IMR-90 (cell line): ENCODE data around the gene PCARE. TPM values are rescaled to one million over a fixed set of nuclear protein-coding genes. Genes with fewer than 3 reads are reported as not detected.

Experiments used
- ATAC-seq: fragments of 200-7000 bp; cut with Tn5 transposase; 2 replicates; pipeline ENCODE4 v1.9.1; 2020; ENCODE audit warnings: low read depth, mild to moderate bottlenecking, moderate library complexity
- BruUV-seq: library from RNA; stranded (reverse); fragments of 400-500 nt; replicated peaks from 2 replicates; lab custom pipeline; 2021; lab: Mats Ljungman, UMichigan
- CTCF ChIA-PET: fragments of 300-600 bp; formaldehyde crosslinking; extraction: SDS; loops from one replicate; lab custom pipeline; 2021; ENCODE audit warnings: antibody characterized with exemption; lab: Yijun Ruan, JAX
- POLR2A ChIA-PET: fragments of 300-600 bp; sonication (Branson Sonifier 250); formaldehyde crosslinking; loops from one replicate; lab custom pipeline; 2022; ENCODE audit warnings: antibody characterized with exemption; ENCODE audit not compliant: unreplicated experiment; lab: Charles Lee
- DNase-seq: peaks from one replicate; pipeline ENCODE4 v3.0.0; 2013
- H2AFZ ChIP-seq: replicated peaks from 2 replicates; pipeline ENCODE3; 2013; ENCODE audit warnings: low read length, mild to moderate bottlenecking; ENCODE audit not compliant: poor library complexity
- H2AK5ac ChIP-seq: 2 replicates; pipeline ENCODE4 v1.6.1; 2013; ENCODE audit warnings: low read depth, low read length, inconsistent platforms
- H2AK9ac ChIP-seq: replicated peaks from 2 replicates; pipeline ENCODE3; 2013; ENCODE audit warnings: mild to moderate bottlenecking, low read depth, low read length, moderate library complexity; ENCODE audit not compliant: poor library complexity
- H2BK120ac ChIP-seq: 2 replicates; pipeline ENCODE4 v1.6.1; 2013; ENCODE audit warnings: low read depth, low read length, inconsistent platforms
- H2BK15ac ChIP-seq: 3 replicates; pipeline ENCODE4 v1.6.1; 2013; ENCODE audit warnings: low read depth, low read length, inconsistent platforms
- H2BK20ac ChIP-seq: 2 replicates; pipeline ENCODE4 v1.6.1; 2013; ENCODE audit warnings: low read depth, mild to moderate bottlenecking, inconsistent platforms, low read length, moderate library complexity
- H2BK5ac ChIP-seq: 2 replicates; pipeline ENCODE4 v1.6.1; 2013; ENCODE audit warnings: mild to moderate bottlenecking, low read depth, low read length, inconsistent platforms; ENCODE audit not compliant: poor library complexity, severe bottlenecking
- H3K14ac ChIP-seq: replicated peaks from 2 replicates; pipeline ENCODE4 v1.6.1; 2013; ENCODE audit warnings: low read depth, low read length, inconsistent platforms
- H3K18ac ChIP-seq: 2 replicates; pipeline ENCODE4 v1.6.1; 2013; ENCODE audit warnings: low read depth, low read length, control low read depth
- H3K23ac ChIP-seq: 2 replicates; pipeline ENCODE4 v1.6.1; 2013; ENCODE audit warnings: low read depth, low read length, inconsistent platforms
- H3K27ac ChIP-seq: 2 replicates; pipeline ENCODE4 v1.5.1; 2013; ENCODE audit warnings: mild to moderate bottlenecking, control low read depth, low read length; ENCODE audit not compliant: insufficient read depth
- H3K27me3 ChIP-seq: 2 replicates; pipeline ENCODE4 v1.6.1; 2013; ENCODE audit warnings: low read length; ENCODE audit not compliant: control insufficient read depth, insufficient read depth
- H3K36me3 ChIP-seq: 2 replicates; pipeline ENCODE4 v1.6.1; 2013; ENCODE audit warnings: low read length, mixed read lengths; ENCODE audit not compliant: control insufficient read depth, insufficient read depth
- H3K4ac ChIP-seq: 2 replicates; pipeline ENCODE4 v1.6.1; 2013; ENCODE audit warnings: low read depth, low read length, inconsistent platforms
- H3K4me1 ChIP-seq: 2 replicates; pipeline ENCODE4 v1.6.1; 2013; ENCODE audit warnings: low read length, mixed read lengths; ENCODE audit not compliant: control insufficient read depth, insufficient read depth
- H3K4me2 ChIP-seq: 2 replicates; pipeline ENCODE4 v1.6.1; 2013; ENCODE audit warnings: low read depth, mild to moderate bottlenecking, control low read depth, low read length, moderate library complexity
- H3K4me3 ChIP-seq: 2 replicates; pipeline ENCODE4 v1.5.1; 2013; ENCODE audit warnings: low read depth, mild to moderate bottlenecking, control low read depth, low read length, moderate library complexity; ENCODE audit not compliant: insufficient read depth
- H3K56ac ChIP-seq: 2 replicates; pipeline ENCODE4 v1.6.1; 2013; ENCODE audit warnings: low read length, inconsistent platforms; ENCODE audit not compliant: insufficient read depth; ENCODE audit errors: extremely low read depth
- H3K79me1 ChIP-seq, 2 experiments: 2 replicates each; pipeline ENCODE4 v1.6.1; 2013; ENCODE audit warnings: low read length in 2 of 2, inconsistent platforms in 1 of 2, low read depth in 1 of 2
- H3K9ac ChIP-seq: 2 replicates; pipeline ENCODE4 v1.6.1; 2013; ENCODE audit warnings: low read depth, low read length, control low read depth
- H3K9me1 ChIP-seq: 2 replicates; pipeline ENCODE4 v1.6.1; 2013; ENCODE audit warnings: low read length, inconsistent platforms; ENCODE audit not compliant: insufficient read depth
- H3K9me3 ChIP-seq: 2 replicates; pipeline ENCODE4 v1.6.1; 2013; ENCODE audit warnings: low read length; ENCODE audit not compliant: control insufficient read depth, insufficient read depth
- H4K20me1 ChIP-seq: 2 replicates; pipeline ENCODE4 v1.6.1; 2013; ENCODE audit warnings: low read length, inconsistent platforms; ENCODE audit not compliant: insufficient read depth
- H4K5ac ChIP-seq: 2 replicates; pipeline ENCODE4 v1.6.1; 2013; ENCODE audit warnings: mild to moderate bottlenecking, low read depth, low read length, control low read depth
- H4K8ac ChIP-seq, 2 experiments: 2 replicates each; pipeline ENCODE4 v1.6.1; 2013; ENCODE audit warnings: low read depth in 2 of 2, low read length in 2 of 2, control low read depth in 1 of 2, inconsistent platforms in 1 of 2
- H4K91ac ChIP-seq: 2 replicates; pipeline ENCODE4 v1.6.1; 2013; ENCODE audit warnings: low read depth, low read length, inconsistent platforms; ENCODE audit not compliant: insufficient read depth
- BHLHE40 ChIP-seq: fragments of 150-350 bp; IDR thresholded peaks from 2 replicates; pipeline ENCODE4 v1.6.1; 2016; ENCODE audit warnings: mild to moderate bottlenecking, low read depth, low read length
- CEBPB ChIP-seq: IDR thresholded peaks from 2 replicates; pipeline ENCODE4 v1.6.1; 2012; ENCODE audit warnings: low read depth, low read length, improper control_type of control experiment
- CHD1 ChIP-seq: IDR thresholded peaks from 2 replicates; pipeline ENCODE4 v1.6.1; 2012; ENCODE audit warnings: low read depth, low read length, improper control_type of control experiment
- CTCF ChIP-seq: conservative IDR thresholded peaks from 2 replicates; pipeline ENCODE4 v1.5.1; 2012; ENCODE audit warnings: mild to moderate bottlenecking, low read depth, low read length, improper control_type of control experiment
- FOS ChIP-seq: fragments of 150-350 bp; IDR thresholded peaks from 2 replicates; pipeline ENCODE4 v1.6.1; 2016; ENCODE audit warnings: low read depth, low read length
- MAFK ChIP-seq: IDR thresholded peaks from 2 replicates; pipeline ENCODE4 v1.6.1; 2012; ENCODE audit warnings: low read depth, low read length, improper control_type of control experiment
- MAZ ChIP-seq: IDR thresholded peaks from 2 replicates; pipeline ENCODE4 v1.6.1; 2012; ENCODE audit warnings: low read depth, mild to moderate bottlenecking, low read length, improper control_type of control experiment, moderate library complexity, borderline replicate concordance
- MXI1 ChIP-seq: IDR thresholded peaks from 2 replicates; pipeline ENCODE4 v1.6.1; 2012; ENCODE audit warnings: low read depth, mild to moderate bottlenecking, low read length, moderate library complexity, borderline replicate concordance
- NFE2L2 ChIP-seq: fragments of 150-350 bp; IDR thresholded peaks from 2 replicates; pipeline ENCODE4 v1.6.1; 2016; ENCODE audit warnings: low read depth, mild to moderate bottlenecking, low read length
- POLR2A ChIP-seq: IDR thresholded peaks from 2 replicates; pipeline ENCODE4 v1.6.1; 2012; ENCODE audit warnings: mild to moderate bottlenecking, low read depth, low read length
- RAD21 ChIP-seq: IDR thresholded peaks from 2 replicates; pipeline ENCODE4 v1.6.1; 2012; ENCODE audit warnings: low read length, improper control_type of control experiment
- RCOR1 ChIP-seq: IDR thresholded peaks from 2 replicates; pipeline ENCODE4 v1.6.1; 2012; ENCODE audit warnings: mild to moderate bottlenecking, low read length, improper control_type of control experiment; ENCODE audit not compliant: insufficient replicate concordance
- RFX5 ChIP-seq: IDR thresholded peaks from 2 replicates; pipeline ENCODE4 v1.8.0; 2012; ENCODE audit warnings: low read depth, mild to moderate bottlenecking, low read length, moderate library complexity
- SMC3 ChIP-seq: fragments of 150-350 bp; IDR thresholded peaks from 2 replicates; pipeline ENCODE4 v1.6.1; 2016; ENCODE audit warnings: low read depth, mild to moderate bottlenecking, antibody characterized with exemption, low read length, moderate library complexity
- WGBS, 2 experiments: methylation state at CpG; one replicate each; pipeline versions ENCODE4 v1.1.5 to v1.1.7; 2013; ENCODE audit warnings: missing lambda C conversion rate in 2 of 2; ENCODE audit not compliant: insufficient read length in 1 of 2; ENCODE audit errors: extremely low coverage in 2 of 2; 5-methylcytosine and 5-hydroxymethylcytosine counted together
- dilution Hi-C: fragments of 300-500 bp; cut with HindIII; formaldehyde crosslinking; loops from one replicate; pipeline ENCODE4 v1.14.3; 2018; ENCODE audit warnings: low sequenced_read_pairs; ENCODE audit not compliant: unreplicated experiment
- in situ Hi-C: fragments of 300-500 bp; cut with MboI; formaldehyde crosslinking; loops from 3 replicates; pipeline ENCODE4 v1.14.3; 2019; ENCODE audit warnings: low sequenced_read_pairs, inconsistent platforms, mixed read lengths
- intact Hi-C: fragments of 100-400 bp; cut with micrococcal nuclease; formaldehyde crosslinking; loops from 2 replicates; pipeline ENCODE4 v1.10.0; 2022
- polyA plus RNA-seq, 3 experiments: library from polyadenylated mRNA; depleted of rRNA; stranded (reverse); fragments of >200 nt; gene quantifications; 2 replicates each; pipeline ENCODE4 v1.2.3, GENCODE V29; 2012; ENCODE audit warnings: low replicate concordance in 1 of 3
- total RNA-seq: library from RNA; depleted of rRNA; stranded (reverse); fragments of >200 nt; gene quantifications from 2 replicates; pipeline ENCODE4 v1.2.3, GENCODE V29; 2012
- TF ChIP-seq, protein P1 (sequence below): fragments of 150-350 bp; IDR thresholded peaks from 2 replicates; pipeline ENCODE4 v1.6.1; 2017; ENCODE audit warnings: mild to moderate bottlenecking, antibody characterized with exemption, low read length, low read depth
- TF ChIP-seq, protein P2 (sequence below): fragments of 150-350 bp; IDR thresholded peaks from 2 replicates; pipeline ENCODE4 v1.6.1; 2016; ENCODE audit warnings: low read depth, mild to moderate bottlenecking, low read length, moderate library complexity, borderline replicate concordance

PCARE gene
- total and polyA plus RNA-seq, 2 of the 4 experiments (the other 2 are of a cell fraction), result not detected

GRCh38 chr2:29097569-29097968 is 23.2 kb upstream of the PCARE start:
- Histone ChIP-seq H3K27ac (no peak overlapping the region), H3K27me3 (no peaks in the 10 kb centered on the region; the same call in none of the 2 replicates), H2BK15ac (no peak overlapping the region), H2BK5ac (no peak overlapping the region), H4K5ac (no peak overlapping the region), H2BK20ac (no peak overlapping the region), H3K4me2 (no peak overlapping the region), H2AK9ac (no peak overlapping the region), H2BK120ac (no peak overlapping the region), H3K18ac (no peak overlapping the region), H2AFZ (no peak overlapping the region), H3K23ac (no peak overlapping the region), H2AK5ac (no peak overlapping the region), H3K36me3 (no peaks in the 10 kb centered on the region), H3K9me1 (no peaks in the 10 kb centered on the region), H4K91ac (no peak overlapping the region), H3K4ac (no peak overlapping the region), H3K79me1 (no peaks in the 10 kb centered on the region), H3K9me3 (no peaks in the 10 kb centered on the region), H3K56ac (no peak overlapping the region), H3K9ac (no peak overlapping the region), H3K14ac (no peak overlapping the region), H3K4me1 (no peaks in the 10 kb centered on the region), H4K8ac (no peak overlapping the region), H3K4me3 (no peak overlapping the region), H4K20me1 (no peaks in the 10 kb centered on the region)
- BruUV-seq, result no TSS peak
- DNase-seq (no peak), ATAC-seq (no peak)
- dilution Hi-C loops, result no loop called here
- CTCF ChIA-PET, result no interaction called here
- POLR2A ChIA-PET, result no interaction called here
- 60% methylated on average over 1 of the region's 6 CpGs; no CpG with 5 or more reads in 1 of the 2 experiments for WGBS, 2 experiments
- in situ Hi-C loops, result no loop called here
- TF ChIP-seq MAFK (no peak), FOS (no peak), RCOR1 (no peak), RAD21 (no peak), MAZ (no peak), MXI1 (no peak), CTCF (no peak), CEBPB (no peak), SMC3 (no peak), BHLHE40 (no peak), NFE2L2 (no peak), POLR2A (no peak), CHD1 (no peak), RFX5 (no peak)
- TF ChIP-seq, protein P1, sequence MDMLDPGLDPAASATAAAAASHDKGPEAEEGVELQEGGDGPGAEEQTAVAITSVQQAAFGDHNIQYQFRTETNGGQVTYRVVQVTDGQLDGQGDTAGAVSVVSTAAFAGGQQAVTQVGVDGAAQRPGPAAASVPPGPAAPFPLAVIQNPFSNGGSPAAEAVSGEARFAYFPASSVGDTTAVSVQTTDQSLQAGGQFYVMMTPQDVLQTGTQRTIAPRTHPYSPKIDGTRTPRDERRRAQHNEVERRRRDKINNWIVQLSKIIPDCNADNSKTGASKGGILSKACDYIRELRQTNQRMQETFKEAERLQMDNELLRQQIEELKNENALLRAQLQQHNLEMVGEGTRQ, result no peak
- TF ChIP-seq, protein P2, sequence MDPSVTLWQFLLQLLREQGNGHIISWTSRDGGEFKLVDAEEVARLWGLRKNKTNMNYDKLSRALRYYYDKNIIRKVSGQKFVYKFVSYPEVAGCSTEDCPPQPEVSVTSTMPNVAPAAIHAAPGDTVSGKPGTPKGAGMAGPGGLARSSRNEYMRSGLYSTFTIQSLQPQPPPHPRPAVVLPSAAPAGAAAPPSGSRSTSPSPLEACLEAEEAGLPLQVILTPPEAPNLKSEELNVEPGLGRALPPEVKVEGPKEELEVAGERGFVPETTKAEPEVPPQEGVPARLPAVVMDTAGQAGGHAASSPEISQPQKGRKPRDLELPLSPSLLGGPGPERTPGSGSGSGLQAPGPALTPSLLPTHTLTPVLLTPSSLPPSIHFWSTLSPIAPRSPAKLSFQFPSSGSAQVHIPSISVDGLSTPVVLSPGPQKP, result no peak
- intact Hi-C loops, result no loop called here
